VCaP (cell line): ENCODE results near the gene GIMAP8.
"Not testable (repeated sequence)": the region's sequence is repeated elsewhere in the genome, so short reads cannot be mapped to it uniquely, and the experiment has no call there.

Experiments
- H3K27ac ChIP-seq: fragments of 450-650 bp; 2 replicates; pipeline ENCODE4 v1.5.1; 2017
- TF ChIP-seq, protein P1 (sequence below): fragments of 450-650 bp; conservative IDR thresholded peaks from 2 replicates; pipeline ENCODE4 v1.5.1; 2017; ENCODE audit warnings: mild to moderate bottlenecking, moderate library complexity

Gene GIMAP8

GRCh38 chr7:150514748-150515222 is 64.4 kb downstream of the GIMAP8 start, which contains the start of gene GIMAP7:
TSS of gene GIMAP7 (plus strand) at chr7:150514872. CDS start at chr7:150519975, 5,103 bp downstream.
- H3K27ac ChIP-seq, result no peak within 1 kb of the TSS
- TF ChIP-seq, protein P1, sequence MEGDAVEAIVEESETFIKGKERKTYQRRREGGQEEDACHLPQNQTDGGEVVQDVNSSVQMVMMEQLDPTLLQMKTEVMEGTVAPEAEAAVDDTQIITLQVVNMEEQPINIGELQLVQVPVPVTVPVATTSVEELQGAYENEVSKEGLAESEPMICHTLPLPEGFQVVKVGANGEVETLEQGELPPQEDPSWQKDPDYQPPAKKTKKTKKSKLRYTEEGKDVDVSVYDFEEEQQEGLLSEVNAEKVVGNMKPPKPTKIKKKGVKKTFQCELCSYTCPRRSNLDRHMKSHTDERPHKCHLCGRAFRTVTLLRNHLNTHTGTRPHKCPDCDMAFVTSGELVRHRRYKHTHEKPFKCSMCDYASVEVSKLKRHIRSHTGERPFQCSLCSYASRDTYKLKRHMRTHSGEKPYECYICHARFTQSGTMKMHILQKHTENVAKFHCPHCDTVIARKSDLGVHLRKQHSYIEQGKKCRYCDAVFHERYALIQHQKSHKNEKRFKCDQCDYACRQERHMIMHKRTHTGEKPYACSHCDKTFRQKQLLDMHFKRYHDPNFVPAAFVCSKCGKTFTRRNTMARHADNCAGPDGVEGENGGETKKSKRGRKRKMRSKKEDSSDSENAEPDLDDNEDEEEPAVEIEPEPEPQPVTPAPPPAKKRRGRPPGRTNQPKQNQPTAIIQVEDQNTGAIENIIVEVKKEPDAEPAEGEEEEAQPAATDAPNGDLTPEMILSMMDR, result no peak

GRCh38 chr7:150515248-150516147 is 65.1 kb downstream of the GIMAP8 start:
- no peak overlapping the region for H3K27ac ChIP-seq
- TF ChIP-seq, protein P1, result no peak

DNA sequence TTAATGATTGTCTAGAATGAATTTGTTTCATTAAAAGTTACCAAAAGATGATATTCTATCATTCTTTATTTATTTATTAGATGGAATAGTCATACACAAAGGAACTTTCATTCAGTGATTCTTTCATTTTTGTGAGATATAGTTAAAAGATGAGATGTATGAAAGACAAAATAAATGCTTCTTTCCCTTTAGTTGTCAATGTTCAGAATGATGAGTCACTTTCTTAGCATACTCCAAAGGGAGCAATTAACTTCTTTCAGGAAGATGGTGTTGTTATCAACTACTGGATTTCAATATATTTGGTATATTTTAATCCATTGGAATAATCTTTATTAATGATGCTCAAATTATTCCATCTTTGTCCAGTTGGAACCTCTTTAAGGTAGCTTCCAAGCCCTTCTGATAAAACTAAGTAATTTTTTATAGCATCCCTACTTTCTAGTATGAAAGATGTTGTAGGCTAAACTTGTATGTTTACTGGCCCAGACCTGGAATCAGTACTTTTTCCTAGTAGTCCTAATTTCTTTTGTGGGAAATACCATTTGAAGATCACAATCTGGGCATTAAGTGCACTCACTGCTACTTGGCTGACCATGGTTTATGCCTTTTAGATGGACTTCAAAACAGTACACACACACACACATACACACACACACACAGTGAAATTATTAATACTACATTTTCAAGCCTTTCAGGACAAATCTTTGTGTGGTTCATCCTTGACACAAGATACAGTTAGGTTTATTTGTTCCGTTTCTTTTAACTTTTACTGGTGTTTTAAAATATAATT is 66.7 kb downstream of the GIMAP8 start:
- H3K27ac ChIP-seq, result no peak overlapping the region

GRCh38 chr7:150519310-150519709 is 68.9 kb downstream of the GIMAP8 start:
- TF ChIP-seq, protein P1, result no peak
- no peak overlapping the region for H3K27ac ChIP-seq

More for the DNA sequence above, 66.7 kb downstream of the GIMAP8 start:
- TF ChIP-seq, protein P1, result no peak

- TF ChIP-seq, protein P1, result no peak
Observed at GRCh38 chr7:150520145-150520544, 69.7 kb downstream of the GIMAP8 start.

DNA sequence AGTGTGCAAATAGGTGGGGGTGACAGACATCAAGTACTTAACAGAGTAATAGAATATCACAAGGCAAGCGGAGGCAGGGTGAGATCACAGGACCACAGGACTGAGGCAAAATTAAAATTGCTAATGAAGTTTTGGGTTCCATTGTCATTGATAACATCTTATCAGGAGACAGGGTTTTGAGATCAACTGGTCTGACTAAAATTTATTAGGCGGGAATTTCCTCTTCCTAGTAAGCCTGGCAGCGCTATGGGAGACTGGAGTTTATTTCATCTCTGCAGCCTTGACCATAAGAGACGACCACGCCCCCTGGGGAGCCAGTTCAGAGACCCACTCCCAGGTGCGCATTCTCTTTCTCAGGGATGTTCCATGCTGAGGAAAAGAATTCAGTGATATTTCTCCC is 72.5 kb downstream of the GIMAP8 start:
- H3K27ac ChIP-seq, result not testable (repeated sequence)

More at GRCh38 chr7:150520145-150520544, 69.7 kb downstream of the GIMAP8 start:
- H3K27ac ChIP-seq, result no peak overlapping the region

GRCh38 chr7:150524018-150524417 is 73.6 kb downstream of the GIMAP8 start:
- TF ChIP-seq, protein P1, result no peak
- H3K27ac ChIP-seq, result no peak overlapping the region
